GM06990 (cell line): ENCODE data around the gene IQSEC3.

Source experiments
- DNase-seq: peaks from one replicate; pipeline ENCODE4 v3.0.0-alpha.2; 2011; ENCODE audit not compliant: insufficient read length; ENCODE audit errors: extremely low read depth
- H3K27me3 ChIP-seq: replicated peaks from 2 replicates; pipeline ENCODE4 v1.6.0; 2011; ENCODE audit warnings: low read length; ENCODE audit not compliant: control insufficient read depth, insufficient read depth
- H3K36me3 ChIP-seq: 2 replicates; pipeline ENCODE4 v1.5.1; 2011; ENCODE audit warnings: low read length; ENCODE audit not compliant: control insufficient read depth, insufficient read depth
- H3K4me3 ChIP-seq: replicated peaks from 2 replicates; pipeline ENCODE4 v1.5.1; 2011; ENCODE audit warnings: low read depth, mild to moderate bottlenecking, control low read depth, low read length
- TF ChIP-seq, protein P1 (sequence below): IDR thresholded peaks from 2 replicates; pipeline ENCODE4 v1.5.1; 2011; ENCODE audit warnings: low read length, control low read depth, mild to moderate bottlenecking, inconsistent platforms; ENCODE audit not compliant: insufficient read depth, poor library complexity, severe bottlenecking

IQSEC3 gene

DNA sequence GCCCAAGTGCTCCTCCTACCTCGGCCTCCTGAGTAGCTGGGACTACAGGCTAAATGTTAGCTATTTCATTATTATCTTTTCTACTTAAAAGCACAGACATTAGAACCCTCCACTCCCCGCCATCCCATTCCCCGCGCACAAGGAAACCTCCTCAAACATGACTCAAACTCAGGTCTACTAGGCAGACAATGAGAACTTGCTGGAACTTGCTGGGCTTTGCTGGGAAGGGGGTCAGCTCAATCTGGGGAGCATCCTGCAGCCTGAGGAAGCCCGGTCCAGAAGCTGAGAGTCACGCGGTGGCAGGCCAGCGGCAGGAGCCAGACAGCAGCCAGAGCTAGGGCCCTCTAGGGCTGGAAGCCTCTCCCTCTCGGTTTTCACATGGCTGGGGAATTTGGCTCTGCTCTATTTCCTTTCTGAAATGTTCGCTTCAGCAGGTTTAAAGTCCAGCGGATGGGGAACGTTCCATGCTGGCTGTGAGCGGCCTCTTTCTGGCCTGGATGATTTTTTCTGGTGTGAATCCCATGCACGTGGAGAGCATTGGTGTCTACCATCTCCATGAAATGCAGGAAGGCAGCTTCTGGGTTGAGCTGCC lies 78.9 kb downstream of the IQSEC3 start:
- no peaks in the 10 kb centered on the region; the same call in 1 of the 2 replicates for H3K27me3 ChIP-seq
- DNase-seq, result no peak
- TF ChIP-seq, protein P1, sequence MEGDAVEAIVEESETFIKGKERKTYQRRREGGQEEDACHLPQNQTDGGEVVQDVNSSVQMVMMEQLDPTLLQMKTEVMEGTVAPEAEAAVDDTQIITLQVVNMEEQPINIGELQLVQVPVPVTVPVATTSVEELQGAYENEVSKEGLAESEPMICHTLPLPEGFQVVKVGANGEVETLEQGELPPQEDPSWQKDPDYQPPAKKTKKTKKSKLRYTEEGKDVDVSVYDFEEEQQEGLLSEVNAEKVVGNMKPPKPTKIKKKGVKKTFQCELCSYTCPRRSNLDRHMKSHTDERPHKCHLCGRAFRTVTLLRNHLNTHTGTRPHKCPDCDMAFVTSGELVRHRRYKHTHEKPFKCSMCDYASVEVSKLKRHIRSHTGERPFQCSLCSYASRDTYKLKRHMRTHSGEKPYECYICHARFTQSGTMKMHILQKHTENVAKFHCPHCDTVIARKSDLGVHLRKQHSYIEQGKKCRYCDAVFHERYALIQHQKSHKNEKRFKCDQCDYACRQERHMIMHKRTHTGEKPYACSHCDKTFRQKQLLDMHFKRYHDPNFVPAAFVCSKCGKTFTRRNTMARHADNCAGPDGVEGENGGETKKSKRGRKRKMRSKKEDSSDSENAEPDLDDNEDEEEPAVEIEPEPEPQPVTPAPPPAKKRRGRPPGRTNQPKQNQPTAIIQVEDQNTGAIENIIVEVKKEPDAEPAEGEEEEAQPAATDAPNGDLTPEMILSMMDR, result no peak
- H3K4me3 ChIP-seq, result no peak overlapping the region
- no peaks in the 10 kb centered on the region for H3K36me3 ChIP-seq

DNA sequence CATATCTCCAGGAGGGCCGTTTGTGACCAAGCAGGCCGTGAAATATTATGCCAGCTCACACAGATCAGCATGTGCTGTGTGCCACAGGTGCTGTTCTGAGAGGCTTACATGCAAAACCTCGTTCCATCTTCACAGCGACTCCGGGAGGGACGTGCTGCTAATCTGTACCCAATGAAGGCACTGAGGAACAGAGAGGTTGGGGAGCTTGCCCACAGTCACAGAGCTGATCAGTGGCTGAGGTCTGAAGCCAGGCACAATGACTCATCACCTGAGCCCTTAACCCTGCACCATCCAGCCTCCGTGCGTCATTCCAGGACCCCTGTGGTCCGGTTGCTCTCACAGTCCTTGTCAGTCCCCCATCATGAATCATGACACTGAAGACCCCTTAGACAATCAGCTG lies 80.7 kb downstream of the IQSEC3 start:
- DNase-seq, result no peak
- TF ChIP-seq, protein P1, result no peak
- Histone ChIP-seq H3K27me3 (peaks cover 2% of the 10 kb centered on the region; the same call in 1 of the 2 replicates), H3K36me3 (no peaks in the 10 kb centered on the region), H3K4me3 (no peak overlapping the region)

DNA sequence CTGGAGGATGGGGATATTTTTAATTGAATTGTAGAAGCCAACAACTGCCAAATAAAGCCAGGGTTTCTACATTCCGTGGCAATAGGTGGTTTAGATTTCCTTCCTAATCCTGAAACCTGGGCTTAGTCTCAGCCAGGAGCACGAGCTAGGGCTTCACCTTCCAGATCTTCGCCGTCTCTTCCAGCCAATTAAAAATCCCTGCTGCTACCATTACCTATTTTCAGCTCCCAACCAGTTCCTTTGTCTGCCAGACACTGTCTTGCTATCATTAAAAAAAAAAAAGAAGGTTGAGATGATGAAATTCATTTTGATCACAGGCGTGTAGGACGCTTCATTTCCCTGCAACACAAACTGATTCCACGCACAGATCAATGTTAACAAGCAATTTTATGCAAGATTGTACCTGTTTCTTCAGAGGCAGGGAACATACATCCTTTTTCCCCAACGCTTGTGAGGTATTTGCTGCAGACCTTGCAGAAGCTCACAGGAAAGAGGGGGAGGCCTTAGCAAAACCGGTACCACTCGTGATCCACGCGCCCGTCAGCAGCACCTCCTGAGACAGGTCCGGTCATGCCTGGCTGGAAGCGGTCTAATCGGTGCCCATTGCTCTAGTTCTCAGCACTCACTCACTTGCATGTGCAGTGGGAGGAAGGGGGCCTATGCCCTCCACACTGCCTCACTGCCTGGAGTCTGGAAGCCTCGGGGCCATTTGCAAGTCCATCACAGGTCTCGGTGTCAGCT lies 82.3 kb downstream of the IQSEC3 start:
- Histone ChIP-seq H3K4me3 (no peak overlapping the region), H3K36me3 (no peaks in the 10 kb centered on the region), H3K27me3 (peaks cover 2% of the 10 kb centered on the region; the same call in 1 of the 2 replicates)
- TF ChIP-seq, protein P1, result no peak
- no peak for DNase-seq

DNA sequence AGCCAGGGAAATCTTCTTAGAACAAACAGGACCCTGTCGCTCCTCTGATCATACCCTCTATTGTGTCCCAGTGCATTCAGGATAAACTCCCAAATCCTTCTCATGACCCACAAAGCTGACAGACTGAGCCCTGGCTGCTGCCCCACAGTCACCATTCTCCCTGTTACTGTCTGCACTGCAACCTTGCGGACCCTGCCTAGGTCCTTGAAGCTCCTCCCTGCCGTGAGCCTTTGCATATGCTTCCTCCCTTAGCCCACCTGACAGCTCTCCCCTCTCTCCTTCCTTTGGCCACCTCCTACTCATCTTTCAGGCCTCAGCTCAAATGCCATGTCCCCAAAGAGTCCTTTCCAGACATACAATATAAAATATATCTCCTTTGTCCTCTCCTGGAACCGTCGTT lies 85.0 kb downstream of the IQSEC3 start:
- no peaks in the 10 kb centered on the region for H3K36me3 ChIP-seq
- peaks cover 2% of the 10 kb centered on the region; the same call in 1 of the 2 replicates for H3K27me3 ChIP-seq
- TF ChIP-seq, protein P1, result no peak
- no peak for DNase-seq
- no peak overlapping the region for H3K4me3 ChIP-seq

DNA sequence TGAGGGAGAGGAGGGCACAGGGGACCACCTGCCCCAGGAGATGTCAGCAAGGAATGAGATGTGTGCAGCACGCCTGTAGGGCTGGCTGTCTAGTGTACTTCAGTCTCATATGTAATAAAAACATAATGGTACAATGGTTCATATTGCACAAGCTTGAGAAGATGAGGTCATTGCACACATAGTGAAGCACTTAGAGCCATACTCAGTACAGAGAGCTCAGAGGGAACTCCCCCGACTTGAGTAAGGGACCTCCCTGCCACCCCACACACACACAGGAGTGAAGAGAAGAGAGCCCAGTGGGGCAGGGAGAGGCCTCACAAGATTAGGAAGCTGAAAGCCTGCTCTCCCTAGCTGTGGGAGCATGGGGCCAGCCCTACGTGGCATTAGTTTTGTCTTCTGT lies 85.9 kb downstream of the IQSEC3 start:
- Histone ChIP-seq H3K27me3 (peaks cover 2% of the 10 kb centered on the region; the same call in 1 of the 2 replicates), H3K36me3 (no peaks in the 10 kb centered on the region), H3K4me3 (no peak overlapping the region)
- TF ChIP-seq, protein P1, result no peak
- DNase-seq, result no peak
